SJCRH30 (cell line): ENCODE measurements around the gene USP35. TPM values are rescaled to one million over a fixed set of nuclear protein-coding genes. Genes with fewer than 3 reads are reported as not detected.
A peak's percentile ranks its signal among the peaks of the same experiment; 100 is the strongest.

Experiments
- DNase-seq, 2 experiments: peaks; one replicate each; pipeline ENCODE4 v3.0.0-alpha.2; 2015 to 2020
- H3K27ac ChIP-seq: fragments of 250-450 bp; sonication (Bioruptor Pico); 2 replicates; pipeline ENCODE4 v1.5.1; 2020; ENCODE audit warnings: mild to moderate bottlenecking, moderate library complexity
- H3K27me3 ChIP-seq: fragments of 250-450 bp; sonication (Bioruptor Pico); 2 replicates; pipeline ENCODE4 v1.5.1; 2020; ENCODE audit warnings: mild to moderate bottlenecking, moderate library complexity
- H3K36me3 ChIP-seq: fragments of 250-450 bp; sonication (Bioruptor Pico); 2 replicates; pipeline ENCODE4 v1.5.1; 2020; ENCODE audit warnings: mild to moderate bottlenecking, moderate library complexity
- H3K4me1 ChIP-seq: fragments of 250-450 bp; sonication (Bioruptor Pico); 2 replicates; pipeline ENCODE4 v1.5.1; 2020; ENCODE audit warnings: mild to moderate bottlenecking, moderate library complexity
- H3K4me3 ChIP-seq: fragments of 250-450 bp; sonication (Bioruptor Pico); 2 replicates; pipeline ENCODE4 v1.5.1; 2020; ENCODE audit warnings: mild to moderate bottlenecking, moderate library complexity
- H3K9me3 ChIP-seq: fragments of 250-450 bp; sonication (Bioruptor Pico); replicated peaks from 2 replicates; pipeline ENCODE4 v1.5.1; 2020; ENCODE audit warnings: mild to moderate bottlenecking, moderate library complexity
- total RNA-seq: library from RNA; depleted of rRNA; stranded (reverse); fragments of >200 nt; shearing (Covaris generic); gene quantifications from 2 replicates; pipeline ENCODE4 v1.2.3, GENCODE V29; 2014; rRNA removed

The USP35 gene
- 3.0 and 5.1 TPM in 2 replicates for total RNA-seq

GRCh38 chr11:78188286-78189173 lies at the start of gene USP35, which contains the start of gene KCTD21:
Gene USP35 (plus strand): TSS chr11:78188919. CDS start chr11:78196246, 7,327 bp downstream.
Gene KCTD21 (minus strand): TSS chr11:78188626. CDS start chr11:78174554, 14,072 bp downstream.
- Histone ChIP-seq H3K4me1 (peaks cover 12% of the 10 kb centered on the region), H3K27ac (no peak within 1 kb of the TSS; the same call in 1 of the 2 replicates), H3K4me3 (peak within 1 kb of the TSS; percentile 78), H3K9me3 (no peaks in the 10 kb centered on the region), H3K36me3 (no peaks in the 10 kb centered on the region), H3K27me3 (no peaks in the 10 kb centered on the region)
- peak; percentile 97 for DNase-seq

DNA sequence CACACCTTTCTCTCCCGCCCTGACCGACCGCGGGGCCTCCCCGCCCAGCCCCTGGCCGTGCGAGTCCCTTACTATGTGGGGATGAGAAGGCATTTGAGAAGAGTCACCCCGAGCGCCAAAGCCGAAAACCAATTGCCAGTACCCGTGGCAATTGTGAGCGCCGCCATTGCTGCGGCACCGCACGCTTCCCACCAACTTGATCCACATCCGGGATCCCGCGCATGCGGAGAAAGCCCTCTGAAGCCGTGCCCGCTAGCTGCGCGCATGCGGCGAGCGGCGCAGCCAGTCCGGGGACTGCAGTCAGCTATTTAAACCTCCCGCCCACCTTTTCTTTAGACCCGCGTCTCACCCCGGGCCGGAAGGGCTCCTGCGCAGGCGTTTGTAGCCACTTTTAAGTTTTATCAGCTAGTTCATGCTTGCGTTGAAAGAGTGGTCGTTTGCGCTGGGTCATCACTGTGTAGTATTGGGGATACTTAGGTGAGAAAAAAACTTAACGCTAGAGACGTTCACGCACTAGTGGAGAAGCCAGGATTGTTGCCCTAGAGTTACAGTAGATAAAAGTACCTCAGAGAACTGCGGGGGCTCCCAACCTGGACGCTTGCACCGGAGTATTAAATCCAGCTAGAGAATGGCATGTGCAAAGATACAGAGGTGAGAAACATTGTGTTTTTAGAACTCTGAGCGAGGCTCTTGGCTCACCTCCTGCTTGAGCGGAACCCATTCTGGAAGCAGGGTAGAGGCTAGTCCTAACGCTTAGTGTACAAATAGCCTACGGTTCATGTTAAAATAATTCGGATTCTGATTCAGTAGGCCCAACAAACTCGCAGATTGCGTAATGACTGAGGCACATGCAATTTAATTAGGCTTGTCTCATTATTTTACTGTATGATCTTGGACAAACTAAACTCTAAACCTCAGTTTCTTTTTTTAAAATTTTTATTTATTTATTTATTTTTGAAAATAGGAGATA lies 49.0 kb upstream of the USP35 start, which contains the start of gene ALG8:
Gene ALG8, minus strand, starts transcription at position 205 of the 970 bp plus-strand sequence. Its CDS starts 38 bp downstream, at position 167.
- H3K9me3 ChIP-seq, result no peaks in the 10 kb centered on the region

GRCh38 chr11:78140392-78141077 lies 48.2 kb upstream of the USP35 start:
- no peaks in the 10 kb centered on the region for H3K27me3 ChIP-seq
- no peaks in the 10 kb centered on the region for H3K4me1 ChIP-seq
- no peaks in the 10 kb centered on the region for H3K9me3 ChIP-seq
- no peaks in the 10 kb centered on the region; the same call in 1 of the 2 replicates for H3K36me3 ChIP-seq
- H3K27ac ChIP-seq, result no peak overlapping the region
- DNase-seq, result no peak
- H3K4me3 ChIP-seq, result peak overlapping the region; percentile 63

More for the DNA sequence above, 49.0 kb upstream of the USP35 start, which contains the start of gene ALG8:
- no peaks in the 10 kb centered on the region for H3K4me1 ChIP-seq
- peak within 1 kb of the TSS; percentile 63 for H3K4me3 ChIP-seq
- DNase-seq, result peak; percentile 95
- H3K27me3 ChIP-seq, result no peaks in the 10 kb centered on the region
- H3K27ac ChIP-seq, result peak within 1 kb of the TSS; percentile 67
- H3K36me3 ChIP-seq, result peaks cover 6% of the 10 kb centered on the region

- no peaks in the 10 kb centered on the region for H3K27me3 ChIP-seq
- DNase-seq, result peak in 1 of 2 experiments; percentile 11
- no peak overlapping the region for H3K4me3 ChIP-seq
- no peaks in the 10 kb centered on the region for H3K4me1 ChIP-seq
- H3K9me3 ChIP-seq, result no peaks in the 10 kb centered on the region
- no peaks in the 10 kb centered on the region for H3K36me3 ChIP-seq
- no peak overlapping the region for H3K27ac ChIP-seq
These were observed 43.2 kb upstream of the USP35 start for GRCh38 chr11:78145511-78146025.

DNA sequence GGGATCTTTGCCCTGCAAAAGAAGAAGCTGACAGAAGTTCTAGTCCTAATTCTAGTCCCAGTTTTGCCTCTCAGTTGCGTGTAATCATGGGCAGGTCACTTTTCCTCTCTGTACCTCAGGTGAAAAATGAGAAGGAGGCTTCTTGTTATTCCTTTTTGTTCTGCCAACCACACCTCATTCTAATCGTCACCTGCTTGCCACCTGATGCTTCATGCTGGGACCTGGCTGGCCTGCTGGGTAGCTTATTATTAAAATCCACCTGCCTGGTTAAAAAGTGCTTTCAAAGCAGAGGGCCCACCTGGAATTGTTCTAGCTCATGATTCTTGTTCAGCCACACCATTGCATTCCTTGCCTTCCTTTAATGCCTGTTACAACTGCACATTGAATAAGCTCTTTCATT lies 40.9 kb upstream of the USP35 start:
- DNase-seq, result no peak
- no peaks in the 10 kb centered on the region for H3K27me3 ChIP-seq

DNA sequence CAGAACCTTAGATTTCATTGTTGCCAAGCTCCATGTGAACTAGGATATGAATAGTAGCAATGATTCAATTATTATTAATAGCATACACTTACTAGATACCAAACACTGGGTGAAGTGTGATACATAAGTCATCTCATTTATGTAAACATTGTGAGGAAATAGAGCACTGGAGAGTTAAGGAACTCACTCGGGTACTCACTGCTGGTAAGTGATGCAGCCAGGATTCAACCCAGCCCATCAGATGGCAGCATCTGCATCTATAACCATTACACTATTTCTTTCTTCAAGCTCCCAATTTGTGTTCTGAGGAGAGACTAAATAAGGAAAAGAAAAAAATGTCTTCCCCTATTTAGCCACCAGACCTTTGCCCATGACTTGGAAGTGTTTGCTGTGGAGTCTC lies 39.1 kb upstream of the USP35 start:
- DNase-seq, result no peak
- H3K27me3 ChIP-seq, result no peaks in the 10 kb centered on the region
- H3K4me1 ChIP-seq, result no peaks in the 10 kb centered on the region
- no peaks in the 10 kb centered on the region for H3K9me3 ChIP-seq
- H3K4me3 ChIP-seq, result no peak overlapping the region
- H3K36me3 ChIP-seq, result no peaks in the 10 kb centered on the region
- H3K27ac ChIP-seq, result no peak overlapping the region

More for the DNA sequence above, 40.9 kb upstream of the USP35 start:
- Histone ChIP-seq H3K4me3 (no peak overlapping the region), H3K9me3 (no peaks in the 10 kb centered on the region), H3K36me3 (no peaks in the 10 kb centered on the region), H3K27ac (no peak overlapping the region), H3K4me1 (no peaks in the 10 kb centered on the region)

GRCh38 chr11:78150346-78150745 lies 38.4 kb upstream of the USP35 start:
- no peaks in the 10 kb centered on the region for H3K9me3 ChIP-seq
- H3K4me1 ChIP-seq, result no peaks in the 10 kb centered on the region
- H3K4me3 ChIP-seq, result no peak overlapping the region
- no peaks in the 10 kb centered on the region for H3K36me3 ChIP-seq
- no peaks in the 10 kb centered on the region for H3K27me3 ChIP-seq
- DNase-seq, result no peak
- no peak overlapping the region for H3K27ac ChIP-seq

GRCh38 chr11:78150754-78151153 lies 38.0 kb upstream of the USP35 start:
- Histone ChIP-seq H3K4me3 (no peak overlapping the region), H3K36me3 (no peaks in the 10 kb centered on the region), H3K27ac (no peak overlapping the region), H3K27me3 (no peaks in the 10 kb centered on the region), H3K4me1 (no peaks in the 10 kb centered on the region), H3K9me3 (no peaks in the 10 kb centered on the region)
- DNase-seq, result no peak

- DNase-seq, result no peak
- no peaks in the 10 kb centered on the region for H3K27me3 ChIP-seq
- H3K27ac ChIP-seq, result no peak overlapping the region
- no peaks in the 10 kb centered on the region for H3K36me3 ChIP-seq
- no peaks in the 10 kb centered on the region for H3K4me1 ChIP-seq
- H3K9me3 ChIP-seq, result no peaks in the 10 kb centered on the region
- no peak overlapping the region for H3K4me3 ChIP-seq
These were observed 36.9 kb upstream of the USP35 start for GRCh38 chr11:78151804-78152203.

DNA sequence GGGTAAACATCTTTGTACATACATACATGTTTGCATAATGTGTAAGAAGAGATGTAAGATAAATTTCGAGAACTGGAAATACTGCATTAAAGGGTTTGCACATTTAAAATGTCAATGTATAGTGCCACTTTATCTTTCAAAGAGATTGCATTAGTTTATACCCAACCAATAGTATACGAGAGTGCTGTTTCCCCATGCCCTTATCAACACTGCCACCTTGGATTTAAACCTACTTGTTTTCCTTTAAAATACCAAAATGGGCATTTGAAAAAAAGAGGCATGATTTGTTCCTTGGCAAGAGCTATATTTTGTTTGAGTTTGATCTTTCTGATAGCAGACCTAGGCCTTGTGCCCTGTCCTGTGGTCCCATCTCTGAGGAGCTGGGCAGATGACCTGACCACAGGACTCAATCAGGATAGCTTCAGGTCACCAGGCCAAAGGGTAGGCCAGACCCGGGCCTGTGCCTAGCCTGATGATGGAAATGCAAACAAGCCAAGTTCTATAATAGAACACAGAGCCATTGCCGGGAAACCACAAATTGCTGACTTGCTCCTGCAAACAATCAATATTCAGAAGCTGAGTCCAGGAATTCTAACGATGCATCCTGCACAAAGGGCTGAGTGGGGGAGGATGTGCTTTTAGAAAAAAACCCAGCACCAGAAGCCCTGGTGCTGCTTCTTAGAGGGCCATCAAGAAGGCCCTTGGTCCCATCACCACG lies 32.4 kb upstream of the USP35 start:
- no peak overlapping the region for H3K27ac ChIP-seq
- H3K4me3 ChIP-seq, result no peak overlapping the region
- no peaks in the 10 kb centered on the region for H3K36me3 ChIP-seq
- H3K9me3 ChIP-seq, result no peaks in the 10 kb centered on the region
- DNase-seq, result no peak
- H3K27me3 ChIP-seq, result no peaks in the 10 kb centered on the region
- H3K4me1 ChIP-seq, result no peaks in the 10 kb centered on the region

DNA sequence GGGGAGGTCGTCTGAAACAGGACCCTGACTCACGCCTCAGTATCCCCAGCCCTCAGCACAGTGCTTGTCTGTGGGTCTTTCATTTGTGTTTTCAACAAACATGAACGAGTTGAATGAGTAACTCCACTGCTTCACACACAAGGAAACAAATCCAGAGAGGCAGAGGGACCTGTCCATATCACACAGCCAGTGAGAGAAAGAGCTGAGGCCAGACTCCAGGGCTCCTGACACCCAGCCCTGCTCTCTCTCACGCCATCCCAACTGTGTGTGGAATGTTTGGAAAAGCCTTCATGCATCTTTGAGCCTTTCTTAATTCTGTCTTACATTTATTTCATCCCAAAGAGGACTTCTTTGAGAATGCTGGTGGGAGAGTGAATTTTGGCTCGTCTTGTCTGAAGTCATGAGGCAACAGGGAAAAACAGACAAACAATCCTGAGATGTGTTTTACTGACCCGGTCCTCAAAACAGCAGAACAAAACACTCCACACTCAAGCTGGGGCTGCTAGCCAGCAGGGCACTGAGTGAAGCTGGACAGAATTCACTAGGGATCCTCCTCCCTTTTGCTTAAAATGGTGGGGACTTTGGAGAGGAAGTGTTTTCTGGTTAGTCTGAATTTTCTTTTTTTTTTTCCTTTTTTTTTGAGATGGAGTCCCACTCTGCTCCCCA lies 29.6 kb upstream of the USP35 start:
- H3K27me3 ChIP-seq, result no peaks in the 10 kb centered on the region
- H3K9me3 ChIP-seq, result no peaks in the 10 kb centered on the region
- no peak overlapping the region for H3K27ac ChIP-seq
- no peak for DNase-seq
- H3K36me3 ChIP-seq, result no peaks in the 10 kb centered on the region
- no peaks in the 10 kb centered on the region; the same call in 1 of the 2 replicates for H3K4me1 ChIP-seq
- no peak overlapping the region for H3K4me3 ChIP-seq

DNA sequence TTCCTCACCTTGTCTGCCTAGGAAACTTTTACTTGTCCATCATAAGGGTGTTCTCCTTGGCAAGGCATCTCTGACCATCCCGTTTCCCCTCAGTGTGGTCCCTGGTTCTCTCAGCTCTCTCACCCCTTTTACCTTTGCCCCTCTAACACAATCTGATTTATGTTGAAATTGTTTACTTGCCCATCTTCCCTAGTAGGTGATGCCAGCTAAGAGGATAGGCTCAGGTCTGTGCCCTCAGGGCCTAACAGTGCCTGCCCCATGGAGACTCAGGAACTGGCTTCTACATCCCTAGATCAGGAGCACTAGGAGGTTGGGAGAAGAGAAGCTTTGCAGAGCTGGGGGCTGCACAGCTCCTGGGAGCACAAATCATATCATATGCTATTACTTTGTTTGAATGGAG lies 28.2 kb upstream of the USP35 start:
- H3K4me1 ChIP-seq, result no peaks in the 10 kb centered on the region; the same call in 1 of the 2 replicates
- no peak for DNase-seq
- H3K27me3 ChIP-seq, result no peaks in the 10 kb centered on the region
- H3K4me3 ChIP-seq, result no peak overlapping the region
- no peaks in the 10 kb centered on the region for H3K9me3 ChIP-seq
- no peaks in the 10 kb centered on the region for H3K36me3 ChIP-seq
- no peak overlapping the region for H3K27ac ChIP-seq

- H3K4me3 ChIP-seq, result no peak overlapping the region
- H3K36me3 ChIP-seq, result no peaks in the 10 kb centered on the region
- no peak for DNase-seq
- H3K27ac ChIP-seq, result no peak overlapping the region
- no peaks in the 10 kb centered on the region for H3K9me3 ChIP-seq
- no peaks in the 10 kb centered on the region; the same call in 1 of the 2 replicates for H3K4me1 ChIP-seq
- no peaks in the 10 kb centered on the region for H3K27me3 ChIP-seq
These were observed 27.4 kb upstream of the USP35 start for GRCh38 chr11:78161346-78161745.
